Endothelial cell of umbilical vein (primary cell): ENCODE results near the gene RIT2. TPM values are rescaled to one million over a fixed set of nuclear protein-coding genes. Genes with fewer than 3 reads are reported as not detected.

Experiments used
- BruUV-seq: library from RNA; stranded (reverse); fragments of 400-500 nt; replicated peaks from 2 replicates; lab custom pipeline; 2021; lab: Mats Ljungman, UMichigan
- CTCF ChIA-PET: fragments of 300-600, 350-600 bp; sonication (Branson Sonifier 250); formaldehyde crosslinking; loops from one replicate; lab custom pipeline; 2021; ENCODE audit warnings: antibody characterized with exemption, inconsistent platforms; lab: Charles Lee
- POLR2A ChIA-PET: fragments of 300-600, 350-600 bp; sonication (Branson Sonifier 250); formaldehyde crosslinking; loops from one replicate; lab custom pipeline; 2021; ENCODE audit warnings: antibody characterized with exemption, inconsistent platforms; lab: Charles Lee
- DNase-seq: peaks from one replicate; pipeline ENCODE4 v3.0.0-alpha.2; 2011; ENCODE audit warnings: low read depth, low spot score
- FAIRE-seq: peaks from 2 replicates; lab custom pipeline; 2011; peaks lifted over from hg19 to GRCh38; lab: Jason Lieb, UNC
- H2AFZ ChIP-seq: 2 replicates; pipeline ENCODE4 v1.6.0; 2012; ENCODE audit warnings: low read depth, low read length, control low read depth, inconsistent platforms
- H3K27ac ChIP-seq: 2 replicates; pipeline ENCODE4 v1.5.1; 2011; ENCODE audit warnings: low read depth, mild to moderate bottlenecking, control low read depth, low read length, moderate library complexity; ENCODE audit not compliant: insufficient read depth
- H3K27me3 ChIP-seq, 2 experiments: 2 replicates each; pipeline versions ENCODE4 v1.6.0 to v1.6.1; 2011; ENCODE audit warnings: low read length in 2 of 2, mixed read lengths in 1 of 2; ENCODE audit not compliant: control insufficient read depth in 2 of 2, insufficient read depth in 2 of 2
- H3K36me3 ChIP-seq, 2 experiments: 2 replicates in 1 of 2; 3 replicates in 1 of 2; pipeline ENCODE4 v1.5.1; 2011; ENCODE audit warnings: low read length in 2 of 2, mild to moderate bottlenecking in 1 of 2, moderate library complexity in 1 of 2; ENCODE audit not compliant: control insufficient read depth in 2 of 2, insufficient read depth in 2 of 2; ENCODE audit errors: extremely low read depth in 1 of 2
- H3K4me1 ChIP-seq: 3 replicates; pipeline ENCODE4 v1.5.1; 2011; ENCODE audit warnings: mild to moderate bottlenecking, low read length; ENCODE audit not compliant: control insufficient read depth, insufficient read depth; ENCODE audit errors: extremely low read depth
- H3K4me2 ChIP-seq: 2 replicates; pipeline ENCODE4 v1.6.1; 2011; ENCODE audit warnings: low read length, control low read depth, mixed read lengths; ENCODE audit not compliant: insufficient read depth
- H3K4me3 ChIP-seq, 3 experiments: fragments of 200-600 bp in 1 of 3; sonication (generic), shearing (Covaris generic) in 1 of 3; replicated peaks in 1 of 3; 2 replicates each; pipeline ENCODE4 v1.5.1; 2011 to 2016; ENCODE audit warnings: control low read depth in 3 of 3, low read length in 3 of 3, mild to moderate bottlenecking in 2 of 3, inconsistent platforms in 1 of 3, low read depth in 1 of 3, moderate library complexity in 1 of 3; ENCODE audit not compliant: insufficient read depth in 1 of 3
- H3K79me2 ChIP-seq: 2 replicates; pipeline ENCODE4 v1.6.0; 2012; ENCODE audit warnings: low read length, inconsistent platforms; ENCODE audit not compliant: control insufficient read depth, insufficient read depth
- H3K9ac ChIP-seq: replicated peaks from 2 replicates; pipeline ENCODE3; 2011; ENCODE audit warnings: low read length, control low read depth; ENCODE audit not compliant: insufficient read depth; ENCODE audit errors: extremely low read depth
- H3K9me1 ChIP-seq: replicated peaks from 3 replicates; pipeline ENCODE4 v1.6.0; 2011; ENCODE audit warnings: mild to moderate bottlenecking, low read length; ENCODE audit not compliant: control insufficient read depth, insufficient read depth; ENCODE audit errors: extremely low read depth
- H3K9me3 ChIP-seq: replicated peaks from 2 replicates; pipeline ENCODE4 v1.5.1; 2012; ENCODE audit warnings: low read length, inconsistent platforms; ENCODE audit not compliant: control insufficient read depth, insufficient read depth
- H4K20me1 ChIP-seq: replicated peaks from 2 replicates; pipeline ENCODE3; 2011; ENCODE audit warnings: mild to moderate bottlenecking, low read length; ENCODE audit not compliant: control insufficient read depth, insufficient read depth; ENCODE audit errors: extremely low read depth
- CTCF ChIP-seq, 2 donors: IDR thresholded peaks; 1 replicate in 1 of 2; 2 replicates in 1 of 2; pipeline ENCODE4 v1.5.1; 2011; ENCODE audit warnings: low read length in 2 of 2, mild to moderate bottlenecking in 2 of 2, moderate library complexity in 2 of 2, control low read depth in 1 of 2, inconsistent platforms in 1 of 2, low read depth in 1 of 2; ENCODE audit not compliant: insufficient read depth in 1 of 2; ENCODE audit errors: extremely low read depth in 1 of 2
- EZH2 ChIP-seq: IDR thresholded peaks from 2 replicates; pipeline ENCODE4 v1.6.1; 2012; ENCODE audit warnings: borderline replicate concordance, low read depth, mild to moderate bottlenecking, moderate library complexity, low read length, inconsistent platforms; ENCODE audit not compliant: severe bottlenecking
- FOS ChIP-seq: IDR thresholded peaks from 2 replicates; pipeline ENCODE4 v1.6.1; 2011; ENCODE audit warnings: mild to moderate bottlenecking, low read length, moderate library complexity, borderline replicate concordance; ENCODE audit not compliant: insufficient read depth
- GATA2 ChIP-seq: IDR thresholded peaks from 2 replicates; pipeline ENCODE4 v1.7.0; 2011; ENCODE audit warnings: low read depth, mild to moderate bottlenecking, moderate library complexity, mixed read lengths, low read length; ENCODE audit not compliant: insufficient read length, insufficient read depth
- JUN ChIP-seq: IDR thresholded peaks from 2 replicates; pipeline ENCODE4 v1.6.1; 2011; ENCODE audit warnings: borderline replicate concordance, low read depth; ENCODE audit not compliant: insufficient read length, insufficient read depth
- MAX ChIP-seq: IDR thresholded peaks from 2 replicates; pipeline ENCODE4 v1.6.1; 2011; ENCODE audit not compliant: insufficient read depth, insufficient read length
- MYC ChIP-seq: IDR thresholded peaks from one replicate; pipeline ENCODE4 v1.6.1; 2011; ENCODE audit warnings: mild to moderate bottlenecking, low read depth, low read length
- POLR2A ChIP-seq: IDR thresholded peaks from 2 replicates; pipeline ENCODE4 v1.6.1; 2012; ENCODE audit warnings: low read depth, mild to moderate bottlenecking, control low read depth, low read length
- POLR2AphosphoS5 ChIP-seq: IDR thresholded peaks from 2 replicates; pipeline ENCODE4 v1.6.1; 2012; ENCODE audit warnings: low read depth, mild to moderate bottlenecking, control low read depth, low read length, moderate library complexity; ENCODE audit not compliant: insufficient read depth
- dilution Hi-C: fragments of 300-500 bp; cut with MboI; formaldehyde crosslinking; loops from one replicate; pipeline ENCODE4 v1.15.0; 2019; ENCODE audit warnings: low sequenced_read_pairs; ENCODE audit not compliant: extremely low pct_ligation_motif_present
- intact Hi-C: fragments of 100-400 bp; cut with micrococcal nuclease; formaldehyde crosslinking; loops from one replicate; pipeline ENCODE4 v1.10.0; 2022
- polyA plus RNA-seq, 4 experiments: library from polyadenylated mRNA; depleted of rRNA in 3 of 4; stranded (reverse) in 3 of 4; unstranded in 1 of 4; fragments of >200 nt; gene quantifications; 2 replicates each; pipeline versions ENCODE4 v1.2.1 to v1.2.3, GENCODE V29; 2011 to 2012; ENCODE audit warnings: missing spikeins in 1 of 4
- total RNA-seq: library from RNA; stranded (reverse); gene quantifications from 2 replicates; pipeline ENCODE4 v1.2.3, GENCODE V29; 2021

RIT2 gene
- total and polyA plus RNA-seq, 2 donors (not counting 3 experiments of a cell fraction or from before 2014, with no cell fraction given) = not detected

DNA sequence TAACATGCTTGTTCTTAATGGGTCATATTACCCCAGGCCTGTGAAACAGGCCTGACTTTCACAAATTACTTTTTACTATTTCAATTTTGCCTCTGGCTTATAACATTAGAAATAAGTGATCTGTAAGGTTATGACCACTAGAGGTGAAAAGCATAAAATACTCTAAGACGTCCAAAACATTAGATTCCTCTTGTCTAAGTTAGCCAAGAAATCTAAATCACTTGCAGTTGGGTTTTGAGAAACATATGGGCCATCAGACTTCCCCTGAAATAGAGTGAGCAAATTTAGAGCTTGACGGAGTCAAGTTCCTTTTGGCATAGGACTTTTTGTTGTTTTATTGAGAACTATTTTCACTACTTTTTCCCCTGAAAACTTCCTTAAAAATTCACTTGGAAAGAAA is 32.7 kb upstream of the RIT2 start:
- Histone ChIP-seq H3K9me3 (no peaks in the 10 kb centered on the region), H3K4me2 (no peak overlapping the region), H3K36me3 (no peaks in the 10 kb centered on the region), H3K4me3 (no peak overlapping the region), H3K79me2 (no peaks in the 10 kb centered on the region), H3K27ac (no peak overlapping the region), H3K9me1 (no peaks in the 10 kb centered on the region), H3K4me1 (no peaks in the 10 kb centered on the region), H2AFZ (no peak overlapping the region), H3K27me3 (no peaks in the 10 kb centered on the region), H4K20me1 (no peaks in the 10 kb centered on the region), H3K9ac (no peak overlapping the region)
- intact Hi-C loops (no loop called here), dilution Hi-C loops (no loop called here)
- POLR2A ChIA-PET = no interaction called here
- FAIRE-seq (no peak), DNase-seq (no peak)
- BruUV-seq = no TSS peak
- no peak for TF ChIP-seq JUN
- no peak for TF ChIP-seq GATA2
- TF ChIP-seq FOS = no peak
- TF ChIP-seq CTCF (IDR thresholded peaks at IDR 0.05; ENCODE audit: extremely low read depth in 1 of 2, insufficient read depth in 1 of 2, low read depth in 1 of 2, low read length in 2 of 2) = no peak
- no peak for TF ChIP-seq POLR2AphosphoS5
- TF ChIP-seq MAX = no peak
- TF ChIP-seq MYC = no peak
- no peak for TF ChIP-seq EZH2
- TF ChIP-seq POLR2A = no peak
- CTCF ChIA-PET = no interaction called here
